GM21528 (cell line): Measurements from ENCODE around the gene JAG2.

Experiments used
- ATAC-seq: cut with Tn5 transposase; IDR thresholded peaks from one replicate; pipeline ENCODE4 v1.9.1; 2021; ENCODE audit warnings: mild to moderate bottlenecking, moderate library complexity; ENCODE audit not compliant: unreplicated experiment, low FRiP score

The JAG2 gene

DNA sequence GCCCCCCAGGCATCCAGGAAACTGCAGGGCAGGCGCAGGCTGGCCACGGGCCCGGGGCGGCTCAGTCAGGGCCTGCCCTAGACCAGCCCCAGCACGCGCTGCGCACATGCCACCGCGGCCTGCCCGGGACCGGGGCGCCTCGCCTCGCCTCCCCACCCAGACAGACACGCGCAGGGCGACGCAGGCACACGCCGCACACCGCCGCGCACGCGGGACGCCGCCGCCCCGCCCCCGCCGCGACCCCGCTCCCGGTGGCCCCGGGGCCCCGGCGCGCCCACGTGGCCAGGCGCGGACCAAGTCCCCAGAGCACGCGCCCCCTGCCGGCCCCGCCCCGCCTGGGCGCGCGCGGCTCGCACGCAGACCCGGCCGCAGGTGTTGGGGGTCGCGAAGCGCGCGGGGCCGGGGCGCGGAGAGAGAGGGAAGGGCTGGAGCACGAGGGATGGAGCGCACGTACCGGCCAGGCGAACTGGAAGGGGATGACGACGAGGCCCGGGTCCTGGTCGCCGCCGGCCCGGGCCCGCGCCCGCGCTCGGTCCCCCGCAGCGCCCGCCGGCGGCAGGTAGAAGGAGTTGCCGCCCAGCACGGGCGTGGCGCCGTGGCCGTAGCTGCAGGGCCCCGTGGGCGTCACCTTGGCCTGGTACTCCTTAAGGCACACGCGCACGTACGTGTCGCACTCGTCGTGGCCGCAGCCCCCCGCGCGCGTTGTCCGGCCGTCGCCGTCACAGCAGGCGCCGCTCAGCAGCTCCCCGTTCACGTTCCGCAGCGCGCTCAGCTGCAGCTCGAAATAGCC lies 1.1 kb downstream of the JAG2 start:
- no peak for ATAC-seq

DNA sequence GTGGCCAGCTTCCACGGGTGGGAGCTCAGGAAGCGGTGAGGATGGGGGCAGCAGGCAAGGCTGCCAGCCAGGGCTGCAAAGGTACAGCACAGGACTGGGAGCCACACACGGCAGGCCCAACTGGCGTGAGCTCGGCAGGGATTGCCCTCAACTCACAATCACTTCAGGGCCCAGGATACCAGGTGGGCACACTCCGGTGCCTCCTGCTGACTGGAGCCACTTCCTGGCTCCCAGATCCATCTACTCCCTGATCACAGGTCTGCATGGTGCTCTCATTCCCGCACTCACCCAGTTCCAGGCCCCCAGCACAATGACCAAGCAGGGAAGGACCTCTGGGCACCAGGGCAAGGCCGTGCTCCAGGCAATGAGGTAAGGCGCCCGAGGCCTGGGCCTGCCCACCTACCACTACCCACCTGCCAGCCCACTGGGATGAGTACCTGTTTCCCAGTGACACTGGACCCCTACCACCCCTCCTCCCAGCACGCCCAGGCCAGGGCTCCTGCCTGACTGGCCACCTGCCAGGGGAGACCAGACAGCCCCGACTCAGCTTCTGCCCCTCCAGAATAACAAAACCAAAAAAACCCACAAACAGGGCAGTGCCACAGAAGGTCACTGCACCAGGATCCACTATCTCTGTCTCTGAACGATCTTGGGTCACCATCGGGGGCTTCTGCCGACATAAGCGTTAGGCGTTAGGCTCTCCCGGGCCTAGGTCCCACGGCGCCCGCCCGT lies 1.8 kb downstream of the JAG2 start:
- no peak for ATAC-seq

DNA sequence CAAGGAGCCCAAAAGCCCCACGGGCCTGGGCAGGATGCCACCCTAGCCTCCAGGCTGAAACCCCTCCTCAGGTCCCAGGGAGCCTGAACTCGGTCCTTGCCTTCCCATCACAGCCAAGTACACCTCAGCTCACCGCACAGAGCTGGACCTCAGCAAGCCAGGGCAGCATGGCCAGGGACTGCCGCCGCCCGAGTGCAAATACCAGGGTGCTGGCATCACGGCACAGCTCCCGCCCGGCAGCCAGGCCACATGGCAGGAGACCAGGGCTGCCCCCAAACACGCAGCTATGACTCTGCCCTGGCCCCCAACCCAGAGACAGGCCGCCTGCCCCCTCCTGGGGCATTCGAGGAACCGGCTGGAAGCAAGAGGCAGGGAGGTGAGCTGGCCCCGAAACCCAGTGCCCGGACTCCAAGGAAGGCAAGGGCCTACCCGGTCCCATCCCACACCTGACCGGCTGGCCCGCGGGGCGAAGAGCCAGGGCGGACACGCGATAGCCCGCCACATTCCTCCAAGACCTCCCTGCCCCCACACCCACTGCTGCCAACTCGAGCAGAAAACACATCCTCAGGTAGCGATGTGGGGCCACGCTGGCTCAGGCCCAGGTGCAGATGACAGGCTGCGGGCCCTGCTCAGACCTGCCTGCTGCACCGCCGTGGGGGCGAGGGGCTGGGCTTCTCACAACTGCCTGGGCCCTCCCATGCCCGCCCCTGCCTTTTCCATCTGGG lies 2.7 kb downstream of the JAG2 start:
- ATAC-seq = no peak

DNA sequence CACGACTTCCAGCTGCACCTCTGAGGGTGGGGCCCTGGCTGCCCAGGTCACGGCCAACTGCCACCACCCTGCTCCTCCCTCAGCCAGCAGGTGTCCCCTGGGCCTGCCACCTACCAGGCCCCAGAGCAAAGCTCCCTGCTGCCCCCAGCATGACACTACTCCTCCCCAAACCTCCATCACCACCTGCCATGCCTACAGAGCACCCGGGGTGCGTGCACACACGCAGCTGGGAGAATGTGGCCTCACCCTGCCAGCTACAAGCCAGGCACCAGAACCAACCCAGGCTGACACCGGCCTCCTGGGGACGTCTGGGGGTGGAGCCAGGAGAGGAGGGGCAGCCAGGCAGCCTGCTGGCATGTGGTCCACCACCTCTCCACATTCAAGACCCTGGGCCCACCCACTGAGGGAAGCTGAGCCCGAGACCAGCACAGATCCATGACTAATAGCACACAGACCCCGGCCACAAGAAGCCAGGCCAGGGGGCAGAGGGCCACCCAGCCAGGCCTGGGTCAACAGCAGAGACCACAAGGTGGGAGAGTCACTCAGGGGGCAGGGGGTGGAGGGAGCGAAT lies 3.4 kb downstream of the JAG2 start:
- ATAC-seq = no peak

DNA sequence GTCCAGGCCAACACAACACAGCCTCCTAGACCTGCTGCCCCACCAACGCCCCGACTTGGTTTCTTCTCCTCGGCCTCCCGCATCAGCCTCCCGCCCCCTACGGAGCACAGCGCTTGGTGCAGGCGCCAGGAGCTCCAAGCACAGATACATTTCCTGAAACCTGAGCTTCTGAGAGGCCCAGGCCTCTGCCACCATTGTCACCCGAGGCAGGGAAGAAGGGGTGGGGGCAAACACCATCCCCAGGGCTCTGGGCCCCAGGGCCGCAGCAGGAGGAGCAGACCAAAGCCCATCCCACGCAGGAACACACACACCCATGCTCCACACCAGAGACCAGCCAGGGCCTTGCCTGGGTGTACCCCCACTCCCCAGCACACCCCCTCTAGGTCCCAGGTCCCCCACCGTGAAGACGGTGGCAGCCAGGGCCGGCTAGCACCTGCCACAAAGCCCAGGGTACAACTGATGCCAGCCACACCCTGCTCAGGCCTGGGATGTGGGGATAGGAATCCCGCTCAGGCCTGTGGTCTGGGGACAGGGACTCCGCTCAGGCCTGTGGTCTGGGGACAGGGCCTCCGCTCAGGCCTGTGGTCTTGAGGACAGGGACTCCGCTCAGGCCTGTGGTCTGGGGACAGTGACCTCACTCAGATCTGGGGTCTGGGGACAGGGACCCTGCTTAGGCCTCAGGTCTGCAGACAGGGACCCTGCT lies 5.4 kb downstream of the JAG2 start:
- ATAC-seq = no peak

DNA sequence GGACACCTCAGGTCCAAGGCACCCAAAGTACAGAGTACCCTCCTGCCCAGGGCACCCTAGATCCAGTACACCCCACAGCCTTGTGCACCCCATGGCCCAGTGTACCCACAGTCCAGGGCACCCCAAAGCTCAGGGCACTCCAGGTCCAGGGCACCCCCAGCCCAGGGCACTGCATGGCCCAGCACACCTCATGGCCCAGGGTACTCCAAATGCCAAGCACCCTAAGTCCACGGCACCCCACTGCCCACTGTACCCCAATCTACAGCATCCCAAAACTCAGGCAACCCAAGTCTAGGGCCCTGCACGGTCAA lies 6.0 kb downstream of the JAG2 start:
- ATAC-seq = no peak

DNA sequence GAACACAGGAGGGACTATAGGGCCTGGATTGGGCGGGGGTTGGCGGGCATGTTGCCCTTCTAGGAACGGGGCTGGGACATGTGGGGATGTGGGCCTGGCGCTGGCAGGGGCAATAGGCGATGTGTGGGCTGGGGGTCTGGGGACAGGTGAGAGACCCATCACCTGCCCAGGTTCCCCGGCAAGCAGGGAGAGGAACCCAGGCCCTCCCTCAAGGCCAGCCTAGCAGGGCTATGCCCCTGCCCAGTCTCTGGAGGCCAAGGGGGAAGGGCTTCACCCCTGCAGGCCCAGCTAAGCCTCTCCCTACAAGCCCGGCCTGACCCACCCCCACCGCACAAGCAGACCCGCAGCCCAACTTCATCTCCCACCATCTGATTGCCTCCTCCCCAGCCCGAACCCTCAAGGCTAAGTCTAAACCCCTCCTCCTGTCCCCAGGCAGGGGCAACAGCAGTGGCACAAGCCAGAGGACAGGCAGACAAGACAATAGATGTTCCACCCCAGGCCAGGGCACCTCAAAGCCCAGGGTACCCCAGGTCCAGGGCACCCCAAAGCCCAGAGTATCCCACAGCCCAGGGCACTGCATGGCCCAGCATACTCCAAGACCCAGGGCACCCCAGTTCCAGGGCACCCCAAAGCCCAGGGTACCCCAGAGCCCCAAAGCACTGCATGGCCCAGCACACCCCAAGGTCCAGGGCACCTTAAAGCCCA lies 6.5 kb downstream of the JAG2 start:
- no peak for ATAC-seq

DNA sequence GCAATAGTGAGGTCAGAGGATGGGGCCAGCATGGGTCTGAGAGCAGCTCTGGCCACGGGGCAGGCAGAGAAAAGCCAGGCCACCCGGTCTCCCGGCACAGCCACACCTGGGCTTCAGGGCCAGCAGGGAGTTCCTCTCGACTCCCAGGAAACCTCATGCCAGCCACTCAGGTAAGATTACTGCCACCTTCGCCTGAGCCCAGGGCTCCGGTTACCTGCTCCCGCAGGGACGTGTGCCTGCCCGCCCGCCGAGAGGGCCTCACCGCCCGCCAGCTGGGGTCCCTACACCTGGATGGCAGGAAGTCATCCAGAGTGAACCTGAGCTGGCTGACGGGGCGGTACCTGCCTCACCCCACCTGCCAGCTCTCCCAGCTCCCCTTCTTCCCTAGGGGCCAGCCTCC lies 7.3 kb downstream of the JAG2 start:
- no peak for ATAC-seq

DNA sequence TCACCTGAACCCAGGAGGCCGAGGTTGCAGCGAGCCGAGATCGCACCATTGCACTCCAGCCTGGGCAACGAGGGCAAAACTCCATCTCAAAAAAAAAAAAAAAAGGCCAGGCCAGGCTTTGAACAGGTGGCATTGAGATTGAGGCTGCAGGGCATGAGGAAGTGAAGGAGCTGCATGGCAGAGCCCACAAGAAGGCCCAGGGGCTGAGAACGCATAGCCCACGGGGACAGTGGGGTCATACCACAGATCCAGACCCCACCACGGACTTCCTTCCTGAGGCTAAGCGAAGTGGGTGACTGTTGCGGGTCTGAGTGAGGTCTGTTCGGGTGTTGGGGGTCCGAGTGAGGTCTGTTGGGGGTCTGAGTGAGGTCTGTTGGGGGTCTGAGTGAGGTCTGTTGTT lies 7.8 kb downstream of the JAG2 start:
- no peak for ATAC-seq

DNA sequence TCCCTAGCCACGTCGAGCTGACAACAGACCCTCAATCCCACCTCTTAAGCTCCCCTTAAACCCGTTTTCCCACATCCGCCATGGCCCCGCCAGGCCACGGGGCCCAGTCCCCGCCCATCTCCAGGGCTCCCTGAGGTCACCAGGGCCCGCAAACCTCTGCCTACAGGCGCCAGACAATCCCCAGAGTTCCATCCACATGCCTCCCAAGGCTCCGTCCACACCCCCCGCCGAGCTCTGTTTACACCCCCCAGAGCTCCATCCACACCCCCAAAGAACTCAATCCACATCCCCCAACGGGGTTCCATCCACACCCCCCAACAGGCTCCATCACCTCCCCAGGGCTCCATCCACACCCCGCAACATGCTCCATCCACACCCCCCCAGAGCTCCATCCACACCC lies 9.2 kb downstream of the JAG2 start:
- no peak for ATAC-seq

DNA sequence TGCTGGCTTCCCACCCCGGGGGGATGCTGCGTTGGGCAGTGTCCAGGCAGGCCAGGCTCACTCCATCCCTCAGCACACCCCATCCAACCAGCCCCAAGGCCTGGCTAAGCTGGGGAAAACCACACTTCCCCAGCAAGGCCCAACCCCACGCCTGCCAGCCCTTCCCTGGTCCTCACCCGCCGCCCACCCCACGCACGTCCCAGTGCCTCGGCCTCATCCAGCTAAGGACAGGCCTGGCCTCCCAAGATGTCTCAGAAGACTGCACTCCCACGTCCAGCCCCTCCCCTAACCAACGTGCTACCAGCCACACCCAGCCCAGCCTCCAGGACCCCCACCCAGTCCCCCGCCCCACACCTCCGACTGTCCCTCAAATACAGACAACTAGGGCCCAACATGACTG lies 9.8 kb downstream of the JAG2 start:
- ATAC-seq = no peak

DNA sequence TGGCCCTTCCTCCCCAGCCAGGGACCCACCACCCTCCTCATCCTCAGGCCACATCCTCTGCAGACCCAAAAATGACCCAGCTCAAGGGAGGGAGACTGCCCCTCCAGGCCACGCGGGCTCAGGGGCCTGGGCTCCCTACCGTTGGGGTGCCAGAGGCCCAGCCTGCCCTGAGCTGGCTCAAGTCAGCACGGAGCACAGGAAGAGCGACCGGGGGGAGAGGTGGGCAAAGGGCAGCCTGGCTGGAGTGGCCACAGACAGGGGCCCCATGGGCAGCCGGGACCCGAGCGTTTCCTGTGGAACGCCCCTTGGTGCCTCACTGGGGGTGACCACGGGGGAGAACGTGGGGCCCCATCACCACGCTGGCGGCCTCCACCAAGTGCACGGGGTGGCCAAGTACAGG lies 10.7 kb downstream of the JAG2 start:
- no peak for ATAC-seq

DNA sequence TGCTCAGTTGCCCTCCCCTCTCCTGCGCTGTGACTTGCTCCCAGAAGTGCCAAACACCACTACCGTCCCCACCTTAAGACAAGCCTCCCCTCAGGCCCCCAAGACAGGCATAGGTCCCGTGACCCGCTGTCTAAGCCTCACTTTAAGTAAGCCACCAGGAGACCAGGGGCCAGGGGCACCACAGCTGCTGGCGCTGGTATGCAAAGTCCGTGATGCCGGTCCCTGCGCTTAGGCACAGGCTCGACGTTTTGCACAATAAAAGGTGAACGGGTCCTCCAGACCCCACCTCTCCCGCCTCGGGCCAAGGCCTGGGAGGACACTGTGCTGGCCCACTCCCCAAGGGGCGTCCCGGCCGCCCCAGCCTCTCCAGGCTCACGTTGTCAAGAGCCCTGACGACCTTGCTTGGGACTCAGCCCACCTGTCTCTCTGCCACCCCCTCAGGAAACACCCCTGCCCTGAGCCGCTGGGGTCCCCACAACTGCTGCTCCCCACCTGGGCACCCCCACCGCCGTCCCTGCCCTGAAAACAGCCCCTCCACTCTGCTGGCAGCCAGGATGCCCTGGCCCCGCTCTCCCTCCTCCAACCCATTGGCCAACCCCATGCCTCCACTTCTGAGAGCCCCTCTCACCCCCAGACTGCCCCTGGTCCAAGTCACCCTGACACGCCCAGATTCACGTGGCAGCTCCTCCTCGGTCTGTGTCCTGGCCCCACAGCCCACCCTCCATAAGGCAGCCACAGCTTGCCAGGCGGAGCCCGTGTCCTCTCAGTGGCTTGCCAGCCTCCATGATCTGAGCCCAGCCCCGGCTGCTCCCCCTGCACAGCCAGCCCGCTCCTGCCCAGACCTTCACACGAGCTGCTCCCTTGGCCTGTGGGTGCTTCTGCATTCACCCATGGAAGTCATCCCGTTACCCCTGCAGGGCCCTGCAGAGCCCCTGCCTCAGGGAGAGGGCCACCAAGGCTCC lies 11.9 kb downstream of the JAG2 start:
- no peak for ATAC-seq

DNA sequence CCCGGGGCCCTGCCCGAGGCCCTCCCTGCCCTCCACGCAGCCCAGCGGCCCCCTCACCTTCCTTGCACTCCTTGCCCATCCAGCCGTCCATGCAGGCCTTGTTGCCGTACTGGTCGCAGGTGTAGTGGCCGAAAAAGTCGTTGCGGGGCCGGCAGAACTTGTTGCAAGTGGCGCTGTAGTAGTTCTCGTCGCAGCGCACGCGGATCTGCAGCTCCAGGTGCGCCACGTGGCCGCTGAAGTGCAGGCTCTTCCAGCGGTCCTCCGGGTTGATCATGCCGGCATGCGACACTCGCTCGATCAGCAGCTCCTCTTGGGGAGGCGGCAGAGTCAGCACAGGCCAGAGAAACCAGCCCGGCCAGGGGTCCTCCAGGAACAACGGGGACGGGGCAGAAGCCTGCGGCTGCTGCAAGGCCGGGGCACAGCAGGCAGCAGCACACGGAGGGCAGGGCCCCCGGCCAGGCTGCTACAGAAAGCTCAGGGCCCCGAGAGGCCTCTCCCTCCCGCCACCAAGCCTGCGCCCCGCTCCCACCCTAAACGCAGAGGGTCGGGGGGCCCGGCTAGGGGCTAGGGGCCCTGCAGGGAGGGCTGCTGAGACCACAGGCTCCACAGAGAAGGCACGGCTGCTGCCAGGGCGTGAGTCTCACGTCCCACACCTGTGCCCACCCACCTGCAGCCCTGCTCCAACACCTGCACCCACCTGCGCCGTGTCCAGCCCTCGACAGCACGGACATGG lies 12.7 kb downstream of the JAG2 start:
- ATAC-seq = no peak

DNA sequence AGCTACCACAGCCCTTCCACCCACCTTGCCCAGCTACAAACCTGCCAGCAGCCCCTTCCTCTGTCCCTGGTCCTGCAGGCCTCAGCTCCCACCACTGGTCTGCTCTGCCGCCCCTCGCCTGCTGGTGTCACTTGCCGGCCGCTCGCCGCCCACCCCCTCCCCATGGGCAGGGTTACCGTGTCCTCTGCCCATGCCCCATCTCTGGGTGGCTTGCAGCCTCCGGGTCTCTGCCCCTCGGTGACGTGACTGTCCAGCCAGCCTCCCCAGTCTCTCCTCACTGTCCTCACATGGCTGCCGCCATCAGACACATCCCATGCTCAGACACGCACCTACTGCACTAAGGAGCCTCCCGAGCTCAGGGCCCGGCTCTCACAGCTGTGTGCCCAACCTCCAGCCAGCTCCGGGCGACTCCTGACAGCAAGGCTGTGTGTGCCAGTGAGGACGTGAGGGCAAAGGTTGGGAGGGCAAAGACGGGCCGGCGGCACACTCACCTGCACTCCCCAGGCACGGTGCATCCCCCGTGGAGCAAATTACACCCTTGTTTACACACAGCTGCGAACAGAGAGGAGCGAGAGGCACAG lies 13.4 kb downstream of the JAG2 start:
- ATAC-seq = no peak

DNA sequence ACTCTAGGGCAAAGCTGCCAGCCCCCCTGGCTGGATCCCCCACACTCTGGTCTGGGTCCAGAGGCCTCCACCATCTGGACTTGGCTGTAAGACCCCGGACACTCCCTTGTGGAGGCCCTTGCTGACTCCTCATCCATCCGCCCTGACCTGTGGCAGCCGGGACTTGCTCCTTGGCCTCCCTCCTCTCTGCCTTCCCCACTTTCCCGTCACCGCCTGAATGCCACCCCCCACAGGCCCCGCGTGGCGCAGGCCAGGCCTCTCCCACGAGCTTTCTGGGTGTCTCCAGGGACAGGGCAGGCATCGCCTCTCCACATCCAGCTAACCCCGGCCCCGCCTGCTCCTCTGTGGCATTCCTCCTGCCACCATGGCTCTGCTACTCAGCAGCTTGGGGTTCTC lies 14.1 kb downstream of the JAG2 start:
- no peak for ATAC-seq

DNA sequence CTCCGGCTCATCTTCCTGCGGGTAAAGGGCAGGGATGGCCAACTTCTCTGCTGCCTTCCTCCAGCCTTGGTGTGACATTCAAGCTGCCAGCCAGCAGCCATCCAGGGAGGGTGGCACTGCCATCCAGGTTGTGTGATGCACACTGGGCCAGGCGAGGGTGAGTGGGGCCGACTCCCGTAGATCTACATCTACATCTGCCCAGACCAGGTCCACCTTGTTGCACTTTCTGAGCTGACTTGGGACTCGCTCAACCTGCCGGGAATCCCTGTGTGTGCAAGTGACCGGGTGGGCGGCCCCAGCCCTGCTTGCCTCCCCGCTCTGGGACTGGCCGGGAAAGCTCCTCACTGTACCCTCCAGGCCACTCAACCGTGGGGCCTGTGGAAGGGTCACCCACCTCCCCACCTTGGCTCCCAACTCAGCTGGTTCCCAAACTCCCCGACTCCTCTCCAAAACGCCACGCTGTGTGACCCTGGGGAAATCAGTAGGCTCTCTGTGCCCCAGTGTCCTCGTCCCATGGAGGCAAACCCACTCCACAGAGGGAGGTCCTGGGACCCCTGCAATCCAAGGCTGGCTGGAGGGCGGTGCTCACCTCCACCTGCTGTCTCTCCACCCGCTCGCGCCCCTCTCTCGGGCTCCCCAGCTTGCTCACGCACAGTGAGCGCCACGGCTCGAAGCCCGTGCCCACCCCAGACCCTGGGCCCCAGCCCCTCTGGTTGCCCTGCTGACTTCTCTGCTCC lies 14.7 kb downstream of the JAG2 start:
- no peak for ATAC-seq
